Measurements from ENCODE around the gene SLC35B3.

DNA sequence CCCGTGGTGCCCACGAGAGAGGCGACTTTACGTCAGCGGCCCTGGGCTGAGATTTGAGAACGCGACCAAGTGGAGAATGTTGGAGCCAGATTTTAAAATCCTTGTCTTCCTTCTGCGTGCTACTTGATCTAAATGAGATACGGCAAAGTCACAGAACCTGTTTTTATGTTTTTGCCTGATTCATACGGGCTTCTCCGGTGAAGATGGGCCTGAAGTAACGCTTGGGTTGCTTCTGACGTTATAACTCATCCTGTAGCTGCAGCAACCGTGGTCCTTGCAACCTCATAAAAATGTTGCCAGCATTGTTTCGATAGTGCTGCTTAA, 462 bp upstream of the SLC35B3 start:
- TF ChIP-seq, protein P1, sequence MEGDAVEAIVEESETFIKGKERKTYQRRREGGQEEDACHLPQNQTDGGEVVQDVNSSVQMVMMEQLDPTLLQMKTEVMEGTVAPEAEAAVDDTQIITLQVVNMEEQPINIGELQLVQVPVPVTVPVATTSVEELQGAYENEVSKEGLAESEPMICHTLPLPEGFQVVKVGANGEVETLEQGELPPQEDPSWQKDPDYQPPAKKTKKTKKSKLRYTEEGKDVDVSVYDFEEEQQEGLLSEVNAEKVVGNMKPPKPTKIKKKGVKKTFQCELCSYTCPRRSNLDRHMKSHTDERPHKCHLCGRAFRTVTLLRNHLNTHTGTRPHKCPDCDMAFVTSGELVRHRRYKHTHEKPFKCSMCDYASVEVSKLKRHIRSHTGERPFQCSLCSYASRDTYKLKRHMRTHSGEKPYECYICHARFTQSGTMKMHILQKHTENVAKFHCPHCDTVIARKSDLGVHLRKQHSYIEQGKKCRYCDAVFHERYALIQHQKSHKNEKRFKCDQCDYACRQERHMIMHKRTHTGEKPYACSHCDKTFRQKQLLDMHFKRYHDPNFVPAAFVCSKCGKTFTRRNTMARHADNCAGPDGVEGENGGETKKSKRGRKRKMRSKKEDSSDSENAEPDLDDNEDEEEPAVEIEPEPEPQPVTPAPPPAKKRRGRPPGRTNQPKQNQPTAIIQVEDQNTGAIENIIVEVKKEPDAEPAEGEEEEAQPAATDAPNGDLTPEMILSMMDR (IDR thresholded peaks at IDR 0.05), result no peak
- TF ChIP-seq POLR2AphosphoS5 (IDR thresholded peaks at IDR 0.05; ENCODE audit: low read depth, low read length), result no peak
- TF ChIP-seq, protein P2, sequence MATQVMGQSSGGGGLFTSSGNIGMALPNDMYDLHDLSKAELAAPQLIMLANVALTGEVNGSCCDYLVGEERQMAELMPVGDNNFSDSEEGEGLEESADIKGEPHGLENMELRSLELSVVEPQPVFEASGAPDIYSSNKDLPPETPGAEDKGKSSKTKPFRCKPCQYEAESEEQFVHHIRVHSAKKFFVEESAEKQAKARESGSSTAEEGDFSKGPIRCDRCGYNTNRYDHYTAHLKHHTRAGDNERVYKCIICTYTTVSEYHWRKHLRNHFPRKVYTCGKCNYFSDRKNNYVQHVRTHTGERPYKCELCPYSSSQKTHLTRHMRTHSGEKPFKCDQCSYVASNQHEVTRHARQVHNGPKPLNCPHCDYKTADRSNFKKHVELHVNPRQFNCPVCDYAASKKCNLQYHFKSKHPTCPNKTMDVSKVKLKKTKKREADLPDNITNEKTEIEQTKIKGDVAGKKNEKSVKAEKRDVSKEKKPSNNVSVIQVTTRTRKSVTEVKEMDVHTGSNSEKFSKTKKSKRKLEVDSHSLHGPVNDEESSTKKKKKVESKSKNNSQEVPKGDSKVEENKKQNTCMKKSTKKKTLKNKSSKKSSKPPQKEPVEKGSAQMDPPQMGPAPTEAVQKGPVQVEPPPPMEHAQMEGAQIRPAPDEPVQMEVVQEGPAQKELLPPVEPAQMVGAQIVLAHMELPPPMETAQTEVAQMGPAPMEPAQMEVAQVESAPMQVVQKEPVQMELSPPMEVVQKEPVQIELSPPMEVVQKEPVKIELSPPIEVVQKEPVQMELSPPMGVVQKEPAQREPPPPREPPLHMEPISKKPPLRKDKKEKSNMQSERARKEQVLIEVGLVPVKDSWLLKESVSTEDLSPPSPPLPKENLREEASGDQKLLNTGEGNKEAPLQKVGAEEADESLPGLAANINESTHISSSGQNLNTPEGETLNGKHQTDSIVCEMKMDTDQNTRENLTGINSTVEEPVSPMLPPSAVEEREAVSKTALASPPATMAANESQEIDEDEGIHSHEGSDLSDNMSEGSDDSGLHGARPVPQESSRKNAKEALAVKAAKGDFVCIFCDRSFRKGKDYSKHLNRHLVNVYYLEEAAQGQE (IDR thresholded peaks at IDR 0.05; ENCODE audit: insufficient read depth in 1 of 2, low read depth in 2 of 2, low read length in 1 of 2), result no peak
